ENCODE measurements around the gene C1QL1. TPM values are rescaled to one million over a fixed set of nuclear protein-coding genes. Genes with fewer than 3 reads are reported as not detected.

The C1QL1 gene
- total and polyA plus RNA-seq, 3 donors from 2014 or later, result 0.74 to 1.7 (median 1.3) TPM

- Histone ChIP-seq H3K9me3 (no peaks in the 10 kb centered on the region), H3K4me1 (peaks cover 12% of the 10 kb centered on the region), H3K27me3 (no peaks in the 10 kb centered on the region), H3K36me3 (ENCODE audit: low read depth, missing control alignments) (no peaks in the 10 kb centered on the region), H3K27ac (no peak overlapping the region), H3K4me3 (no peak overlapping the region)
- TF ChIP-seq, protein P1, sequence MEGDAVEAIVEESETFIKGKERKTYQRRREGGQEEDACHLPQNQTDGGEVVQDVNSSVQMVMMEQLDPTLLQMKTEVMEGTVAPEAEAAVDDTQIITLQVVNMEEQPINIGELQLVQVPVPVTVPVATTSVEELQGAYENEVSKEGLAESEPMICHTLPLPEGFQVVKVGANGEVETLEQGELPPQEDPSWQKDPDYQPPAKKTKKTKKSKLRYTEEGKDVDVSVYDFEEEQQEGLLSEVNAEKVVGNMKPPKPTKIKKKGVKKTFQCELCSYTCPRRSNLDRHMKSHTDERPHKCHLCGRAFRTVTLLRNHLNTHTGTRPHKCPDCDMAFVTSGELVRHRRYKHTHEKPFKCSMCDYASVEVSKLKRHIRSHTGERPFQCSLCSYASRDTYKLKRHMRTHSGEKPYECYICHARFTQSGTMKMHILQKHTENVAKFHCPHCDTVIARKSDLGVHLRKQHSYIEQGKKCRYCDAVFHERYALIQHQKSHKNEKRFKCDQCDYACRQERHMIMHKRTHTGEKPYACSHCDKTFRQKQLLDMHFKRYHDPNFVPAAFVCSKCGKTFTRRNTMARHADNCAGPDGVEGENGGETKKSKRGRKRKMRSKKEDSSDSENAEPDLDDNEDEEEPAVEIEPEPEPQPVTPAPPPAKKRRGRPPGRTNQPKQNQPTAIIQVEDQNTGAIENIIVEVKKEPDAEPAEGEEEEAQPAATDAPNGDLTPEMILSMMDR (IDR thresholded peaks at IDR 0.05), result no peak
- no peak for TF ChIP-seq POLR2A (IDR thresholded peaks at IDR 0.05)
- intact Hi-C loops (cut with DNase I; ENCODE audit: low total_unique reads), result no loop called here
- WGBS, 2 donors, result 91 to 93% methylated on average over 2 of the region's 2 CpGs
- no peak for DNase-seq
Observed at GRCh38 chr17:44918006-44918405, 50.1 kb downstream of the C1QL1 start.

DNA sequence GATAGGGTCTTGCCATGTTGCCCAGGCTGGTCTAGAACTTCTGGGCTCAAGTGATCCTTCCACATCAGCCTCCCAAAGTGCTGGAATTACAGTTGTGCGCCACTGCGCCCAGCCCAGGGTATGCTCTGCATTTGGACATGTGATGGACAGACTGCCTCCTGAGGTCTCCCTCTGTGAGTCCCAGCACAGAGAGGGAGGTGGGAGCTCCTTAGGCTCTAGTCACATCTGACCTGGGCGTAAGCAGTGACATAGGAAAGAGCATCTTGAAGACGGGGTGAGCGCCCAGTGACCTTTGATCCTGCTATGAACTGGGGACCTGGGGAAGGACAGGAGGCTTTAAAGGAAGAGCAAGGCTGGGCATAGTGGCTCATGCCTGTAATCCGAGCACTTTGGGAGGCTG, 50.6 kb downstream of the C1QL1 start:
- H3K4me3 ChIP-seq, result no peak overlapping the region
- intact Hi-C loops (cut with DNase I; ENCODE audit: low total_unique reads), result no loop called here
- TF ChIP-seq, protein P1 (IDR thresholded peaks at IDR 0.05), result no peak
- no peak for TF ChIP-seq POLR2A (IDR thresholded peaks at IDR 0.05)
- no peaks in the 10 kb centered on the region for H3K27me3 ChIP-seq
- H3K4me1 ChIP-seq, result peaks cover 12% of the 10 kb centered on the region
- H3K27ac ChIP-seq, result no peak overlapping the region
- H3K9me3 ChIP-seq, result no peaks in the 10 kb centered on the region
- DNase-seq, result no peak
- WGBS, 2 donors, result 88 to 93% methylated on average over 6 of the region's 6 CpGs
- H3K36me3 ChIP-seq (ENCODE audit: low read depth, missing control alignments), result no peaks in the 10 kb centered on the region

GRCh38 chr17:44916781-44917241, 51.3 kb downstream of the C1QL1 start:
- TF ChIP-seq POLR2A (IDR thresholded peaks at IDR 0.05), result no peak
- TF ChIP-seq, protein P1 (IDR thresholded peaks at IDR 0.05), result no peak

GRCh38 chr17:44915862-44916780, 52.0 kb downstream of the C1QL1 start:
- intact Hi-C loops (cut with DNase I; ENCODE audit: low total_unique reads), result no loop called here

More at GRCh38 chr17:44916781-44917241, 51.3 kb downstream of the C1QL1 start:
- no peaks in the 10 kb centered on the region for H3K9me3 ChIP-seq
- peaks cover 12% of the 10 kb centered on the region for H3K4me1 ChIP-seq
- WGBS, 2 donors, result 60 to 69% methylated on average over 6 to 10 of the region's 10 CpGs
- intact Hi-C loops (cut with DNase I; ENCODE audit: low total_unique reads), result no loop called here
- no peak overlapping the region for H3K4me3 ChIP-seq
- no peaks in the 10 kb centered on the region for H3K36me3 ChIP-seq (ENCODE audit: low read depth, missing control alignments)
- no peak overlapping the region for H3K27ac ChIP-seq
- no peak for DNase-seq
- H3K27me3 ChIP-seq, result no peaks in the 10 kb centered on the region

More at GRCh38 chr17:44915862-44916780, 52.0 kb downstream of the C1QL1 start:
- peaks cover 11% of the 10 kb centered on the region for H3K4me1 ChIP-seq
- TF ChIP-seq, protein P1 (IDR thresholded peaks at IDR 0.05), result no peak
- no peak for TF ChIP-seq POLR2A (IDR thresholded peaks at IDR 0.05)
- no peaks in the 10 kb centered on the region for H3K27me3 ChIP-seq
- no peak for DNase-seq
- H3K27ac ChIP-seq, result no peak overlapping the region
- 82 to 84% methylated on average over 11 of the region's 11 CpGs for WGBS, 2 donors
- H3K4me3 ChIP-seq, result no peak overlapping the region
- no peaks in the 10 kb centered on the region for H3K36me3 ChIP-seq (ENCODE audit: low read depth, missing control alignments)
- no peaks in the 10 kb centered on the region for H3K9me3 ChIP-seq

All from testis (tissue), 3 donors.